Thyroid gland (tissue), 4 donors: ENCODE data around the gene CUEDC1. TPM values are rescaled to one million over a fixed set of nuclear protein-coding genes. Genes with fewer than 3 reads are reported as not detected.
A peak's percentile ranks its signal among the peaks of the same experiment; 100 is the strongest.

Experiments
- DNase-seq, 2 donors: peaks; one replicate each; pipeline ENCODE4 v3.0.0-alpha.2; 2019
- H3K27ac ChIP-seq, 3 donors: fragments of 200-600 bp; sonication (generic); 1 replicate in 2 of 3; 2 replicates in 1 of 3; pipeline ENCODE4 v1.5.1; 2016 to 2019; ENCODE audit warnings: mild to moderate bottlenecking in 1 of 3, moderate library complexity in 1 of 3
- H3K27me3 ChIP-seq: fragments of 200-600 bp; sonication (generic); one replicate; pipeline ENCODE4 v1.5.1; 2019
- H3K36me3 ChIP-seq, 2 donors: fragments of 200-600 bp; sonication (generic); one replicate each; pipeline ENCODE4 v1.5.1; 2016 to 2019
- H3K4me1 ChIP-seq, 2 donors: fragments of 200-600 bp; sonication (generic); one replicate each; pipeline ENCODE4 v1.5.1; 2017 to 2019
- H3K4me3 ChIP-seq, 3 donors: fragments of 200-600 bp; sonication (generic); replicated peaks in 1 of 3; 1 replicate in 2 of 3; 2 replicates in 1 of 3; pipeline ENCODE4 v1.5.1; 2016; ENCODE audit warnings: mild to moderate bottlenecking in 1 of 3
- H3K9me3 ChIP-seq: fragments of 200-600 bp; sonication (generic); one replicate; pipeline ENCODE4 v1.5.1; 2017
- CTCF ChIP-seq, 6 experiments: fragments of 200-600 bp in 3 of 6; fragments of 450-650 bp in 3 of 6; sonication (generic) in 3 of 6; IDR thresholded peaks; one replicate each; pipeline ENCODE4 v1.5.1; 2016 to 2019; ENCODE audit warnings: antibody characterized with exemption in 6 of 6, mild to moderate bottlenecking in 2 of 6, inconsistent platforms in 1 of 6, moderate library complexity in 1 of 6
- POLR2A ChIP-seq, 2 donors: fragments of 450-650 bp; IDR thresholded peaks; one replicate each; pipeline ENCODE4 v1.6.1; 2017; ENCODE audit warnings: antibody characterized with exemption in 2 of 2, mild to moderate bottlenecking in 2 of 2, moderate library complexity in 1 of 2
- WGBS, 2 donors: methylation state at CpG; one replicate each; pipeline ENCODE4 v1.1.5; 2017; 5-methylcytosine and 5-hydroxymethylcytosine counted together
- intact Hi-C: fragments of 100-400 bp; cut with DNase I; formaldehyde crosslinking; loops from one replicate; pipeline ENCODE4 v1.15.1; 2023
- total RNA-seq, 4 donors: library from RNA; depleted of rRNA; stranded (reverse); fragments of >200 nt; gene quantifications; one replicate each; pipeline ENCODE4 v1.2.3, GENCODE V29; 2016

The CUEDC1 gene
- total RNA-seq, 4 donors from 2014 or later = 25.6 to 32.3 (median 29.9) TPM

GRCh38 chr17:57871863-57872262 lies 83.3 kb downstream of the CUEDC1 start:
- H3K27ac ChIP-seq = no peak overlapping the region
- intact Hi-C loops = no loop called here

GRCh38 chr17:57871155-57871554 lies 84.1 kb downstream of the CUEDC1 start:
- intact Hi-C loops = no loop called here
- H3K36me3 ChIP-seq = peaks cover 6 to 9% of the 10 kb centered on the region in 2 donors
- no peak for TF ChIP-seq CTCF (IDR thresholded peaks at IDR 0.05)
- TF ChIP-seq POLR2A (IDR thresholded peaks at IDR 0.05) = no peak
- H3K27me3 ChIP-seq = no peaks in the 10 kb centered on the region
- DNase-seq = no peak
- H3K4me1 ChIP-seq = peaks cover 16 to 44% of the 10 kb centered on the region in 2 donors
- H3K27ac ChIP-seq = no peak overlapping the region
- H3K9me3 ChIP-seq = no peaks in the 10 kb centered on the region
- no peak overlapping the region for H3K4me3 ChIP-seq
- 83 to 90% methylated on average over 7 of the region's 7 CpGs for WGBS, 2 donors

More at GRCh38 chr17:57871863-57872262, 83.3 kb downstream of the CUEDC1 start:
- peaks cover 16 to 44% of the 10 kb centered on the region in 2 donors for H3K4me1 ChIP-seq
- H3K9me3 ChIP-seq = no peaks in the 10 kb centered on the region
- WGBS, 2 donors = 89 to 92% methylated on average over 8 of the region's 8 CpGs
- TF ChIP-seq CTCF (IDR thresholded peaks at IDR 0.05) (no peak), POLR2A (IDR thresholded peaks at IDR 0.05) (no peak)
- no peak for DNase-seq
- H3K36me3 ChIP-seq = peaks cover 6 to 9% of the 10 kb centered on the region in 2 donors
- H3K4me3 ChIP-seq = no peak overlapping the region
- H3K27me3 ChIP-seq = no peaks in the 10 kb centered on the region

GRCh38 chr17:57870283-57870635 lies 85.0 kb downstream of the CUEDC1 start:
- Histone ChIP-seq H3K9me3 (no peaks in the 10 kb centered on the region), H3K27me3 (no peaks in the 10 kb centered on the region), H3K36me3 (peaks cover 6 to 9% of the 10 kb centered on the region in 2 donors), H3K27ac (no peak overlapping the region), H3K4me1 (peaks cover 10 to 35% of the 10 kb centered on the region in 2 donors), H3K4me3 (no peak overlapping the region)
- intact Hi-C loops = no loop called here
- DNase-seq = no peak
- TF ChIP-seq CTCF (IDR thresholded peaks at IDR 0.05) = no peak
- no peak for TF ChIP-seq POLR2A (IDR thresholded peaks at IDR 0.05)

GRCh38 chr17:57869617-57870282 lies 85.5 kb downstream of the CUEDC1 start:
- Histone ChIP-seq H3K4me3 (no peak overlapping the region), H3K9me3 (no peaks in the 10 kb centered on the region), H3K36me3 (peaks cover 6 to 9% of the 10 kb centered on the region in 2 donors), H3K27ac (no peak overlapping the region), H3K4me1 (peaks cover 7 to 30% of the 10 kb centered on the region in 2 donors), H3K27me3 (no peaks in the 10 kb centered on the region)
- WGBS, 2 donors = 92 to 94% methylated on average over 9 of the region's 9 CpGs
- TF ChIP-seq CTCF (IDR thresholded peaks at IDR 0.05) = no peak
- TF ChIP-seq POLR2A (IDR thresholded peaks at IDR 0.05) = no peak
- DNase-seq = no peak
- intact Hi-C loops = loop anchor here (5.0 kb wide), 1 partner anchor 88 kb away; the partner anchor contains the start of gene CUEDC1

GRCh38 chr17:57868910-57869616 lies 86.1 kb downstream of the CUEDC1 start:
- H3K36me3 ChIP-seq = peaks cover 6 to 9% of the 10 kb centered on the region in 2 donors

More at GRCh38 chr17:57868910-57869616, 86.1 kb downstream of the CUEDC1 start:
- H3K27me3 ChIP-seq = no peaks in the 10 kb centered on the region
- peaks cover 3 to 25% of the 10 kb centered on the region in 2 donors for H3K4me1 ChIP-seq
- intact Hi-C loops = loop anchor here (5.0 kb wide), 1 partner anchor 88 kb away; the partner anchor contains the start of gene CUEDC1
- TF ChIP-seq CTCF (IDR thresholded peaks at IDR 0.05) (no peak), POLR2A (IDR thresholded peaks at IDR 0.05) (no peak)
- no peak for DNase-seq
- WGBS, 2 donors = 88 to 90% methylated on average over 13 of the region's 13 CpGs
- no peak overlapping the region for H3K4me3 ChIP-seq
- H3K27ac ChIP-seq = peak overlapping the region in 1 of 3 donors; percentile 52
- no peaks in the 10 kb centered on the region for H3K9me3 ChIP-seq
